ENCODE data around the gene PLXND1.

- TF ChIP-seq, protein P1, sequence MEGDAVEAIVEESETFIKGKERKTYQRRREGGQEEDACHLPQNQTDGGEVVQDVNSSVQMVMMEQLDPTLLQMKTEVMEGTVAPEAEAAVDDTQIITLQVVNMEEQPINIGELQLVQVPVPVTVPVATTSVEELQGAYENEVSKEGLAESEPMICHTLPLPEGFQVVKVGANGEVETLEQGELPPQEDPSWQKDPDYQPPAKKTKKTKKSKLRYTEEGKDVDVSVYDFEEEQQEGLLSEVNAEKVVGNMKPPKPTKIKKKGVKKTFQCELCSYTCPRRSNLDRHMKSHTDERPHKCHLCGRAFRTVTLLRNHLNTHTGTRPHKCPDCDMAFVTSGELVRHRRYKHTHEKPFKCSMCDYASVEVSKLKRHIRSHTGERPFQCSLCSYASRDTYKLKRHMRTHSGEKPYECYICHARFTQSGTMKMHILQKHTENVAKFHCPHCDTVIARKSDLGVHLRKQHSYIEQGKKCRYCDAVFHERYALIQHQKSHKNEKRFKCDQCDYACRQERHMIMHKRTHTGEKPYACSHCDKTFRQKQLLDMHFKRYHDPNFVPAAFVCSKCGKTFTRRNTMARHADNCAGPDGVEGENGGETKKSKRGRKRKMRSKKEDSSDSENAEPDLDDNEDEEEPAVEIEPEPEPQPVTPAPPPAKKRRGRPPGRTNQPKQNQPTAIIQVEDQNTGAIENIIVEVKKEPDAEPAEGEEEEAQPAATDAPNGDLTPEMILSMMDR (IDR thresholded peaks at IDR 0.05; ENCODE audit: borderline replicate concordance, extremely low read depth, low read length, poor library complexity, severe bottlenecking): no peak
- TF ChIP-seq EZH2 (IDR thresholded peaks at IDR 0.05; ENCODE audit: borderline replicate concordance, low read depth, low read length, severe bottlenecking): no peak
Observed at GRCh38 chr3:129623447-129624118, 17.1 kb upstream of the PLXND1 start.
